ENCODE data around the gene ZDHHC3.

GRCh38 chr3:44899683-44900367, 76.1 kb downstream of the ZDHHC3 start:
- TF ChIP-seq, protein P1, sequence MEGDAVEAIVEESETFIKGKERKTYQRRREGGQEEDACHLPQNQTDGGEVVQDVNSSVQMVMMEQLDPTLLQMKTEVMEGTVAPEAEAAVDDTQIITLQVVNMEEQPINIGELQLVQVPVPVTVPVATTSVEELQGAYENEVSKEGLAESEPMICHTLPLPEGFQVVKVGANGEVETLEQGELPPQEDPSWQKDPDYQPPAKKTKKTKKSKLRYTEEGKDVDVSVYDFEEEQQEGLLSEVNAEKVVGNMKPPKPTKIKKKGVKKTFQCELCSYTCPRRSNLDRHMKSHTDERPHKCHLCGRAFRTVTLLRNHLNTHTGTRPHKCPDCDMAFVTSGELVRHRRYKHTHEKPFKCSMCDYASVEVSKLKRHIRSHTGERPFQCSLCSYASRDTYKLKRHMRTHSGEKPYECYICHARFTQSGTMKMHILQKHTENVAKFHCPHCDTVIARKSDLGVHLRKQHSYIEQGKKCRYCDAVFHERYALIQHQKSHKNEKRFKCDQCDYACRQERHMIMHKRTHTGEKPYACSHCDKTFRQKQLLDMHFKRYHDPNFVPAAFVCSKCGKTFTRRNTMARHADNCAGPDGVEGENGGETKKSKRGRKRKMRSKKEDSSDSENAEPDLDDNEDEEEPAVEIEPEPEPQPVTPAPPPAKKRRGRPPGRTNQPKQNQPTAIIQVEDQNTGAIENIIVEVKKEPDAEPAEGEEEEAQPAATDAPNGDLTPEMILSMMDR (IDR thresholded peaks at IDR 0.05; ENCODE audit: low read length), result no peak
- TF ChIP-seq EZH2 (IDR thresholded peaks at IDR 0.05; ENCODE audit: borderline replicate concordance, low read length), result no peak

All from OCI-LY1 (cell line).